Measurements from ENCODE around the gene GZMA. TPM values are rescaled to one million over a fixed set of nuclear protein-coding genes. Genes with fewer than 3 reads are reported as not detected.

The GZMA gene
- total and polyA plus RNA-seq, 2 experiments from 2014 or later: not detected

DNA sequence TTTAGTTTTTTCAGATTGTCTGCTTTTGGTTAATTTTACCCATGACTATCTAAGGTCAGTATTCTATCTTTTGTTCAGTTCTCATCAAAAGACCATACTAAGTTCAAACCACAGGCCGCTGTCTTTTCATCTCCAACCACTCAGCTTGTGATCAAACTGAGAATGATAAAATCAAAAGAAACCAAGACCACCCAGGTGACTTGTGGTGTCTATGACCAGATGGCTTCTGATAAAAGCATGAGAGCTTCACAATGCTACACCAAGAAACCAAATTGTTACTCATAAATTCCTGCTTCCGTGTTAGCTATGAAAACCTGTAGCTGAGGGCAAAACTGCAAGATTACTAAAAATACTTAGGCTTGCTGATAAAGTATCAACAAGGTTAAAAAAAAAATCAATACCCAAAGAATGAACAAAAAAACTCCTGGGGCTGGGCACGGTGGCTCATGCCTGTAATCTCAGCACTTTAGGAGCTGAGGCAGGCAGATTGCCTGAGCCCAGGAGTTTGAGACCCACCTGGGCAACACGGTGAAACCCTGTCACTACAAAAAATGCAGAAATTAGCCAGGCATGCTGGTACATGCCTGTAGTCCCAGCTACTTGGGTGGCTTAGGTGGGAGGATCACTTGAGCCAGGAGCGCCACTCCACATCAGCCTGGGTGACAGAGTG is 31.7 kb downstream of the GZMA start:
- H3K27me3 ChIP-seq (ENCODE audit: insufficient read depth): no peaks in the 10 kb centered on the region
- no peak overlapping the region for H3K4me2 ChIP-seq
- DNase-seq (ENCODE audit: low spot score): no peak
- TF ChIP-seq NANOG (IDR thresholded peaks at IDR 0.05; ENCODE audit: borderline replicate concordance) (no peak), STAT1 (IDR thresholded peaks at IDR 0.05; ENCODE audit: unreplicated experiment) (no peak), ZNF114 (CRISPR knock-in tag; IDR thresholded peaks at IDR 0.05) (no peak), POLR2AphosphoS5 (IDR thresholded peaks at IDR 0.05; ENCODE audit: low read depth) (no peak)
- TF ChIP-seq, protein P1, sequence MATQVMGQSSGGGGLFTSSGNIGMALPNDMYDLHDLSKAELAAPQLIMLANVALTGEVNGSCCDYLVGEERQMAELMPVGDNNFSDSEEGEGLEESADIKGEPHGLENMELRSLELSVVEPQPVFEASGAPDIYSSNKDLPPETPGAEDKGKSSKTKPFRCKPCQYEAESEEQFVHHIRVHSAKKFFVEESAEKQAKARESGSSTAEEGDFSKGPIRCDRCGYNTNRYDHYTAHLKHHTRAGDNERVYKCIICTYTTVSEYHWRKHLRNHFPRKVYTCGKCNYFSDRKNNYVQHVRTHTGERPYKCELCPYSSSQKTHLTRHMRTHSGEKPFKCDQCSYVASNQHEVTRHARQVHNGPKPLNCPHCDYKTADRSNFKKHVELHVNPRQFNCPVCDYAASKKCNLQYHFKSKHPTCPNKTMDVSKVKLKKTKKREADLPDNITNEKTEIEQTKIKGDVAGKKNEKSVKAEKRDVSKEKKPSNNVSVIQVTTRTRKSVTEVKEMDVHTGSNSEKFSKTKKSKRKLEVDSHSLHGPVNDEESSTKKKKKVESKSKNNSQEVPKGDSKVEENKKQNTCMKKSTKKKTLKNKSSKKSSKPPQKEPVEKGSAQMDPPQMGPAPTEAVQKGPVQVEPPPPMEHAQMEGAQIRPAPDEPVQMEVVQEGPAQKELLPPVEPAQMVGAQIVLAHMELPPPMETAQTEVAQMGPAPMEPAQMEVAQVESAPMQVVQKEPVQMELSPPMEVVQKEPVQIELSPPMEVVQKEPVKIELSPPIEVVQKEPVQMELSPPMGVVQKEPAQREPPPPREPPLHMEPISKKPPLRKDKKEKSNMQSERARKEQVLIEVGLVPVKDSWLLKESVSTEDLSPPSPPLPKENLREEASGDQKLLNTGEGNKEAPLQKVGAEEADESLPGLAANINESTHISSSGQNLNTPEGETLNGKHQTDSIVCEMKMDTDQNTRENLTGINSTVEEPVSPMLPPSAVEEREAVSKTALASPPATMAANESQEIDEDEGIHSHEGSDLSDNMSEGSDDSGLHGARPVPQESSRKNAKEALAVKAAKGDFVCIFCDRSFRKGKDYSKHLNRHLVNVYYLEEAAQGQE (IDR thresholded peaks at IDR 0.05; ENCODE audit: unreplicated experiment): no peak
- no peaks in the 10 kb centered on the region for H3K36me3 Mint-ChIP-seq (ENCODE audit: low read depth)
- no peak overlapping the region for H3K4me3 ChIP-seq
- no peak overlapping the region for H3K27ac ChIP-seq (ENCODE audit: low read depth)
- H4K20me1 ChIP-seq (replicated peaks; ENCODE audit: insufficient read depth): no peaks in the 10 kb centered on the region
- no peaks in the 10 kb centered on the region for H3F3A ChIP-seq (replicated peaks; ENCODE audit: low read depth)
- H3K9me3 Mint-ChIP-seq: peaks cover 5% of the 10 kb centered on the region; the same call in 2 of the 3 replicates
- no peak for ATAC-seq
- peaks cover 2% of the 10 kb centered on the region for H3K27me3 Mint-ChIP-seq (ENCODE audit: insufficient read depth, low read depth, poor library complexity)
- no peaks in the 10 kb centered on the region for H3K79me2 ChIP-seq (replicated peaks; ENCODE audit: insufficient read depth)
- peak overlapping the region; percentile 47; the same call in 1 of the 2 replicates for H3K27ac Mint-ChIP-seq
- H3K36me3 ChIP-seq (ENCODE audit: insufficient read depth): no peaks in the 10 kb centered on the region
- H3K4me1 ChIP-seq (ENCODE audit: insufficient read depth): no peaks in the 10 kb centered on the region
- no peak overlapping the region for H3K4me3 Mint-ChIP-seq
- no peak overlapping the region; the same call in 1 of the 2 replicates for H2AFZ ChIP-seq
- peaks cover 9% of the 10 kb centered on the region; the same call in 1 of the 2 replicates for H3K9me2 ChIP-seq (ENCODE audit: insufficient read depth)
- H3K4me1 Mint-ChIP-seq: no peaks in the 10 kb centered on the region

DNA sequence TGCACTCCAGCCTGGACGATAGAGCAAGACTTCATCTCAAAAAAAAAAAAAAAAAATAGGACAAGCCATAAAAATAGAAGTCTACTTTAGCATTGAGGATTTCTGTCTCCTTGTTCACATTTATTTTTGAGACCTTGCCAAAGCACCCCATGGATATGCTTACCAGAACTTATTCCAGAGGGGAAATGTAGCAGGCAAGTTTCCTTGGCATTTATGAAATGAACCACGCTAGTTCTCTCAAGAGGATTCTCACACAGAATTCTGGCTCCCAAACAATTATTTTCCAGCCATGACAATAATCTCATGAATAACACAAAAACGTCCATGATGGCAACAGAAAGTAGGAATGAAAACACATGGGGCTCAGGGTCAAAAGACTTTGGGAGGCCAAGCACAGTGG is 34.1 kb downstream of the GZMA start:
- Mint-ChIP-seq H3K36me3 (ENCODE audit: low read depth) (no peaks in the 10 kb centered on the region), H3K27ac (no peak overlapping the region), H3K4me3 (no peak overlapping the region), H3K27me3 (ENCODE audit: insufficient read depth, low read depth, poor library complexity) (no peaks in the 10 kb centered on the region), H3K4me1 (no peaks in the 10 kb centered on the region), H3K9me3 (no peaks in the 10 kb centered on the region; the same call in 2 of the 3 replicates)
- DNase-seq (ENCODE audit: low spot score) (no peak), ATAC-seq (no peak)
- H3K4me3 ChIP-seq: no peak overlapping the region
- H3K9me2 ChIP-seq (ENCODE audit: insufficient read depth): peaks cover 9% of the 10 kb centered on the region; the same call in 1 of the 2 replicates
- H3K4me1 ChIP-seq (ENCODE audit: insufficient read depth): no peaks in the 10 kb centered on the region
- no peaks in the 10 kb centered on the region for H4K20me1 ChIP-seq (replicated peaks; ENCODE audit: insufficient read depth)
- no peak overlapping the region for H2AFZ ChIP-seq
- H3K36me3 ChIP-seq (ENCODE audit: insufficient read depth): no peaks in the 10 kb centered on the region
- no peak overlapping the region for H3K27ac ChIP-seq (ENCODE audit: low read depth)
- no peak overlapping the region for H3K4me2 ChIP-seq
- no peaks in the 10 kb centered on the region for H3K79me2 ChIP-seq (replicated peaks; ENCODE audit: insufficient read depth)
- TF ChIP-seq EZH2phosphoT487 (IDR thresholded peaks at IDR 0.05; ENCODE audit: unreplicated experiment) (no peak), NANOG (IDR thresholded peaks at IDR 0.05; ENCODE audit: borderline replicate concordance) (no peak), JUNB (IDR thresholded peaks at IDR 0.05; ENCODE audit: unreplicated experiment) (no peak), ZNF331 (CRISPR knock-in tag; IDR thresholded peaks at IDR 0.05; ENCODE audit: low read depth) (no peak), POLR2AphosphoS5 (IDR thresholded peaks at IDR 0.05; ENCODE audit: low read depth) (no peak), STAT1 (IDR thresholded peaks at IDR 0.05; ENCODE audit: unreplicated experiment) (no peak)
- TF ChIP-seq, protein P2, sequence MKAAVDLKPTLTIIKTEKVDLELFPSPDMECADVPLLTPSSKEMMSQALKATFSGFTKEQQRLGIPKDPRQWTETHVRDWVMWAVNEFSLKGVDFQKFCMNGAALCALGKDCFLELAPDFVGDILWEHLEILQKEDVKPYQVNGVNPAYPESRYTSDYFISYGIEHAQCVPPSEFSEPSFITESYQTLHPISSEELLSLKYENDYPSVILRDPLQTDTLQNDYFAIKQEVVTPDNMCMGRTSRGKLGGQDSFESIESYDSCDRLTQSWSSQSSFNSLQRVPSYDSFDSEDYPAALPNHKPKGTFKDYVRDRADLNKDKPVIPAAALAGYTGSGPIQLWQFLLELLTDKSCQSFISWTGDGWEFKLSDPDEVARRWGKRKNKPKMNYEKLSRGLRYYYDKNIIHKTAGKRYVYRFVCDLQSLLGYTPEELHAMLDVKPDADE (IDR thresholded peaks at IDR 0.05): no peak
- no peaks in the 10 kb centered on the region for H3K27me3 ChIP-seq (ENCODE audit: insufficient read depth)
- H3F3A ChIP-seq (replicated peaks; ENCODE audit: low read depth): no peaks in the 10 kb centered on the region
